SJSA1 (cell line): Measurements from ENCODE around the gene PGAP1. TPM values are rescaled to one million over a fixed set of nuclear protein-coding genes. Genes with fewer than 3 reads are reported as not detected.

Experiments
- DNase-seq, 2 experiments: peaks; one replicate each; pipeline ENCODE4 v3.0.0-alpha.2; 2015 to 2020; ENCODE audit warnings: low spot score in 2 of 2, low read depth in 1 of 2
- H3K27ac ChIP-seq: fragments of 250-450 bp; sonication (Bioruptor Pico); 2 replicates; pipeline ENCODE4 v1.5.1; 2020; ENCODE audit warnings: mild to moderate bottlenecking, moderate library complexity
- H3K27me3 ChIP-seq: fragments of 250-450 bp; sonication (Bioruptor Pico); replicated peaks from 2 replicates; pipeline ENCODE4 v1.5.1; 2020; ENCODE audit warnings: mild to moderate bottlenecking, moderate library complexity
- H3K36me3 ChIP-seq: fragments of 250-450 bp; sonication (Bioruptor Pico); 2 replicates; pipeline ENCODE4 v1.5.1; 2020; ENCODE audit warnings: mild to moderate bottlenecking
- H3K4me1 ChIP-seq: fragments of 250-450 bp; sonication (Bioruptor Pico); replicated peaks from 2 replicates; pipeline ENCODE4 v1.6.1; 2021; ENCODE audit warnings: mild to moderate bottlenecking
- H3K4me3 ChIP-seq: fragments of 250-450 bp; sonication (Bioruptor Pico); 2 replicates; pipeline ENCODE4 v1.5.1; 2020; ENCODE audit warnings: mild to moderate bottlenecking
- H3K9me3 ChIP-seq: fragments of 250-450 bp; sonication (Bioruptor Pico); replicated peaks from 2 replicates; pipeline ENCODE4 v1.5.1; 2020; ENCODE audit warnings: mild to moderate bottlenecking
- total RNA-seq: library from RNA; depleted of rRNA; stranded (reverse); fragments of >200 nt; shearing (Covaris generic); gene quantifications from 2 replicates; pipeline ENCODE4 v1.2.3, GENCODE V29; 2014

The PGAP1 gene
- total RNA-seq, 1 experiment from 2014 or later, result 4.6 TPM

- Histone ChIP-seq H3K27me3 (no peaks in the 10 kb centered on the region), H3K9me3 (no peaks in the 10 kb centered on the region), H3K36me3 (no peaks in the 10 kb centered on the region), H3K4me3 (no peak overlapping the region), H3K27ac (no peak overlapping the region), H3K4me1 (no peaks in the 10 kb centered on the region)
- DNase-seq, result no peak
These were observed 33.3 kb upstream of the PGAP1 start for GRCh38 chr2:196959734-196960338.

- no peaks in the 10 kb centered on the region for H3K27me3 ChIP-seq
- H3K36me3 ChIP-seq, result no peaks in the 10 kb centered on the region
- no peak overlapping the region for H3K27ac ChIP-seq
- no peaks in the 10 kb centered on the region for H3K9me3 ChIP-seq
- H3K4me3 ChIP-seq, result no peak overlapping the region
- H3K4me1 ChIP-seq, result no peaks in the 10 kb centered on the region
- DNase-seq, result no peak
These were observed 32.8 kb upstream of the PGAP1 start for GRCh38 chr2:196959281-196959680.

GRCh38 chr2:196957881-196958525 lies 31.5 kb upstream of the PGAP1 start:
- H3K4me3 ChIP-seq, result no peak overlapping the region
- no peaks in the 10 kb centered on the region for H3K27me3 ChIP-seq
- no peak for DNase-seq
- H3K27ac ChIP-seq, result no peak overlapping the region
- H3K4me1 ChIP-seq, result no peaks in the 10 kb centered on the region
- H3K36me3 ChIP-seq, result no peaks in the 10 kb centered on the region
- no peaks in the 10 kb centered on the region for H3K9me3 ChIP-seq

GRCh38 chr2:196957442-196957841 lies 30.9 kb upstream of the PGAP1 start:
- no peak for DNase-seq
- Histone ChIP-seq H3K4me1 (no peaks in the 10 kb centered on the region), H3K27me3 (no peaks in the 10 kb centered on the region), H3K27ac (no peak overlapping the region), H3K9me3 (no peaks in the 10 kb centered on the region), H3K4me3 (no peak overlapping the region), H3K36me3 (no peaks in the 10 kb centered on the region)

GRCh38 chr2:196956069-196956468 lies 29.6 kb upstream of the PGAP1 start:
- no peak for DNase-seq

GRCh38 chr2:196955036-196955435 lies 28.5 kb upstream of the PGAP1 start:
- no peak overlapping the region for H3K27ac ChIP-seq
- H3K4me3 ChIP-seq, result no peak overlapping the region
- H3K27me3 ChIP-seq, result no peaks in the 10 kb centered on the region
- H3K4me1 ChIP-seq, result no peaks in the 10 kb centered on the region
- no peaks in the 10 kb centered on the region for H3K9me3 ChIP-seq
- no peak for DNase-seq
- H3K36me3 ChIP-seq, result no peaks in the 10 kb centered on the region

More at GRCh38 chr2:196956069-196956468, 29.6 kb upstream of the PGAP1 start:
- H3K27ac ChIP-seq, result no peak overlapping the region
- H3K36me3 ChIP-seq, result no peaks in the 10 kb centered on the region
- H3K9me3 ChIP-seq, result no peaks in the 10 kb centered on the region
- H3K27me3 ChIP-seq, result no peaks in the 10 kb centered on the region
- H3K4me3 ChIP-seq, result no peak overlapping the region
- H3K4me1 ChIP-seq, result no peaks in the 10 kb centered on the region

- Histone ChIP-seq H3K4me3 (no peak overlapping the region), H3K9me3 (no peaks in the 10 kb centered on the region), H3K4me1 (no peaks in the 10 kb centered on the region), H3K27ac (no peak overlapping the region), H3K36me3 (no peaks in the 10 kb centered on the region), H3K27me3 (no peaks in the 10 kb centered on the region)
- no peak for DNase-seq
These were observed 27.5 kb upstream of the PGAP1 start for GRCh38 chr2:196954001-196954400.

- Histone ChIP-seq H3K4me1 (no peaks in the 10 kb centered on the region), H3K4me3 (no peak overlapping the region), H3K27ac (no peak overlapping the region), H3K36me3 (no peaks in the 10 kb centered on the region), H3K27me3 (no peaks in the 10 kb centered on the region), H3K9me3 (no peaks in the 10 kb centered on the region)
- no peak for DNase-seq
These were observed 26.4 kb upstream of the PGAP1 start for GRCh38 chr2:196952936-196953335.

GRCh38 chr2:196951973-196952372 lies 25.5 kb upstream of the PGAP1 start:
- Histone ChIP-seq H3K27ac (no peak overlapping the region), H3K4me3 (no peak overlapping the region), H3K36me3 (no peaks in the 10 kb centered on the region), H3K9me3 (no peaks in the 10 kb centered on the region), H3K4me1 (no peaks in the 10 kb centered on the region), H3K27me3 (0 out of 2 replicates have a peak, but pooled peaks cover 2% of the 10 kb centered on the region)
- no peak for DNase-seq

GRCh38 chr2:196949116-196949515 lies 22.6 kb upstream of the PGAP1 start:
- H3K4me3 ChIP-seq, result no peak overlapping the region

GRCh38 chr2:196944570-196944969 lies 18.1 kb upstream of the PGAP1 start:
- H3K36me3 ChIP-seq, result no peaks in the 10 kb centered on the region
- no peaks in the 10 kb centered on the region for H3K4me1 ChIP-seq
- 0 out of 2 replicates have a peak, but pooled peaks cover 2% of the 10 kb centered on the region for H3K27me3 ChIP-seq
- no peak overlapping the region for H3K27ac ChIP-seq
- no peak overlapping the region for H3K4me3 ChIP-seq
- no peak for DNase-seq
- H3K9me3 ChIP-seq, result no peaks in the 10 kb centered on the region

More at GRCh38 chr2:196949116-196949515, 22.6 kb upstream of the PGAP1 start:
- no peaks in the 10 kb centered on the region for H3K9me3 ChIP-seq
- H3K27me3 ChIP-seq, result 0 out of 2 replicates have a peak, but pooled peaks cover 2% of the 10 kb centered on the region
- H3K36me3 ChIP-seq, result no peaks in the 10 kb centered on the region
- DNase-seq, result no peak
- H3K4me1 ChIP-seq, result no peaks in the 10 kb centered on the region
- H3K27ac ChIP-seq, result no peak overlapping the region

- no peaks in the 10 kb centered on the region for H3K27me3 ChIP-seq
- no peaks in the 10 kb centered on the region for H3K9me3 ChIP-seq
- H3K36me3 ChIP-seq, result no peaks in the 10 kb centered on the region
- DNase-seq, result no peak
- H3K4me1 ChIP-seq, result no peaks in the 10 kb centered on the region
- no peak overlapping the region for H3K27ac ChIP-seq
- H3K4me3 ChIP-seq, result no peak overlapping the region
These were observed 15.0 kb upstream of the PGAP1 start for GRCh38 chr2:196941398-196942078.

- Histone ChIP-seq H3K4me1 (no peaks in the 10 kb centered on the region), H3K27me3 (no peaks in the 10 kb centered on the region), H3K27ac (no peak overlapping the region), H3K4me3 (no peak overlapping the region), H3K9me3 (no peaks in the 10 kb centered on the region), H3K36me3 (no peaks in the 10 kb centered on the region)
- DNase-seq, result no peak
These were observed 12.9 kb upstream of the PGAP1 start for GRCh38 chr2:196939371-196939770.

- H3K9me3 ChIP-seq, result no peaks in the 10 kb centered on the region
- H3K27me3 ChIP-seq, result no peaks in the 10 kb centered on the region
- H3K4me1 ChIP-seq, result no peaks in the 10 kb centered on the region
- no peak for DNase-seq
- H3K4me3 ChIP-seq, result no peak overlapping the region
- H3K36me3 ChIP-seq, result no peaks in the 10 kb centered on the region
- no peak overlapping the region for H3K27ac ChIP-seq
These were observed 8.9 kb upstream of the PGAP1 start for GRCh38 chr2:196935432-196935831.
